GM10248 (cell line): Measurements from ENCODE around the gene KCNJ10.

Experiments used
- CTCF ChIA-PET: fragments of 300-600 bp; sonication (Branson Sonifier 250); formaldehyde crosslinking; extraction: SDS; loops from one replicate; lab custom pipeline; 2021; ENCODE audit warnings: antibody characterized with exemption; lab: Yijun Ruan, JAX
- POLR2A ChIA-PET: fragments of 350-650 bp; sonication (Branson Sonifier 250); formaldehyde crosslinking; extraction: SDS; loops from one replicate; lab custom pipeline; 2020; ENCODE audit warnings: antibody characterized with exemption; lab: Yijun Ruan, JAX
- DNase-seq: peaks from one replicate; pipeline ENCODE4 v3.0.0; 2012; ENCODE audit errors: extremely low spot score
- CTCF ChIP-seq: IDR thresholded peaks from 2 replicates; pipeline ENCODE4 v1.5.1; 2012; ENCODE audit warnings: mild to moderate bottlenecking, low read depth; ENCODE audit errors: extremely low read depth, missing control alignments, control extremely low read depth

Gene KCNJ10

DNA sequence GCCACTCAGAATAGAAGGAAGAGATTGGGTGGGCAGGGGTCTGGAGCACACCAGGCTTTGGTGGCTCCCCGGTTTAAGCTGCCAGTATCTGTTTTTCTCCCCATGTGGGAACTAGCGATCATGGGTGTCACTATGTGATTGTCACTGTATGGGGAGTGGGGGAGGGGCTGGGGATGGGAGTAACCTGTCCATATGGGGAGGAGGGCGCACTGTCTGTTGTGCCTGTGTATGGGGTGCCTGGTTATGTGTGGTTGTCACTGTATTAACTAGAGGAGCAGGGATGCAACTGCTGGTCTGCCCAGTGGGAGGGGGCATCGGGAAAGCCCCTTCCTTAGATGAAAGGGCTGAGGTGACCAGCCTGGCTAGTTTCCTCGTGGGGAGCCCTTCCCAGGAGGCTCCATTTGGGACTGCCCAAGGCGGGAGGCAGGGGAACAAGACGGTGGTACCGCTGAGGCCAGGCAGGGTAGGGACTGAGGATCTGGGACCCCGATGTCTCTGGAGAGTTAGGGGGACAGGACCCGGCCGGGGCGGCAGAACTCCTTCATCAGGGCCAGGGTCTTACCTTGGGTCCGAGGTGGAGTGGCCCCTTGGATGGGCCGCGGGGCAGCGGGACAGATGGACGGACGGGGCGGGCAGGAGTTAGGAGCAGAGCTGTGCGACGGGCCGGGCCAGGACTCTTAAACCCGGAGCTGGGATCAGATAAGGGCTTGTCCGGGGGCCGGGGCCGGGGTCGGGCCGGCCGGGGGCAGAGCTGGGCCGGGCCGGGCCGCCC lies at the start of gene KCNJ10:
TSS of gene KCNJ10 (minus strand) at position 701 of the 772 bp plus-strand sequence. CDS start 27,628 bp downstream, outside the sequence.
- no peak for DNase-seq
- CTCF ChIA-PET: interaction anchor here (3.5 to 45.2 kb wide), 3 partner anchors 8 to 24 kb away, joined by 16 to 983 read pairs (median 983); partner anchors contain the start of genes IGSF8, KCNJ10 and KCNJ9
- POLR2A ChIA-PET: no interaction called here
- no peak for TF ChIP-seq CTCF

DNA sequence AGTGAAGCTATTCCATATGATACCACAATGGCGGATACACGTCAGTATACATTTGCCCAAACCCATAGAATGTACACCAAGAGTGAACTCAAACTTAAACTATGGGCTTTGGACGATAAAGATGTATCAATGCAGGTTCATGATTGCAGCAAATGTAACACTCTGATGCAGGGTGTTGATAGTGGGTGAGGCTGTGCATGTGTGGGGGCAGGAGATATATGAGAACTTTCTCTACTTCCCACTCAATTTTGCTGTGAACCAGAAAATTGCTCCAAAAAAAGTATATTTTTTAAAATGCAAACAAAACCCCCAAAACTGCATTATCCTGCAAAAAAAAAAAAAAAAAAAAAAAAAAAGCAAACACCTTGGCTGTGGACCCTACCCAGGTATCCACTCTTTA lies 49.0 kb upstream of the KCNJ10 start:
- TF ChIP-seq CTCF: no peak
- ChIA-PET CTCF (interaction anchor here (0.9 to 1.8 kb wide), 3 partner anchors 14 to 73 kb away, joined by 3 to 5 read pairs (median 5); partner anchors contain the start of gene IGSF8), POLR2A (no interaction called here)
- no peak for DNase-seq

DNA sequence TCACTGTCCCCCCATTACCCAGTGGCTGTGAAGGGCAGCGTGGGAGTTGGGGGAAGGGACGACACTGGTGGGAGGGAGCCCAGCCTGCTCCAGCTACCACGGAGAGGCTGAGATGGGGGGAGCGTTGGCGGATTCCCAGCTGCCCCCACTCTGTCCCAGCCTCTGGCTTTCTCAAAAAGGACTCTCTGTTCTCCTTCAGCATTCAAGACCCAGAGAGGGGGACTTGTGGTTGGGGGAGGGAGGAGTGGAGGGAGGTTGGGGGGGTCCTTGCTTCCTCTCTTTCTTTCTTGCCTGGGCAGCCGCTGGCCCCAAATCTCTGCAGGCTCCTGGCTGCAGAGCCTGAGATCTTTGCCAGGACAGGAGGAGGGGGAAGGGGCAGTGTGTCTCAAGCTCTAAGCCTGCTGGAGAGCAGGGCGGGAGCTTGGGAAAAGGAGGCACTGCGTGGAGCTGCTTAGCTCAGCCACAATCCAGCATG lies 47.8 kb upstream of the KCNJ10 start:
- ChIA-PET CTCF (interaction anchor here (0.9 to 1.8 kb wide), 6 partner anchors 10 to 72 kb away, joined by 3 to 5 read pairs (median 4); no protein-coding TSS in a partner anchor), POLR2A (no interaction called here)
- no peak for DNase-seq
- no peak for TF ChIP-seq CTCF

DNA sequence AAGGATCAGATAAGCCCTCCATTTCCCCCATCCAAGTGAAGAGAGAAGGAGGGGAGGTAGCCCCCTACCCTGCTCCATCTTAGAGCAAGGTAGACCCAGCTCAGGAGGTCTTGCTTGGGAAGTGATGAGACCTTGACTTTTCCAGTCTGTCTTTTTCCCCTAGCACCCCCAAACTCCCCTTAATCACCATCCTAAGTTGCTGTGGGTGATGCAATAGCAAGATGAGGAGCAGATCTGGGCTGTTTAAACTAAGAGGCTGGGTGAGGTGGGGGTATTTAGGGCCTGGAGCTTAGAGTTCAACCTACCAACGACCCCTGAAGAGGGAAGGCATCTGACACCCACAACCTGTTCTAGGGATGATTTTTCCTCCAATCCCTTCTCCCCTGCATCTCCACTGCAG lies 47.3 kb upstream of the KCNJ10 start:
- POLR2A ChIA-PET: no interaction called here
- CTCF ChIA-PET: interaction anchor here (0.9 to 1.8 kb wide), 5 partner anchors 9 to 71 kb away, joined by 3 to 5 read pairs (median 3); no protein-coding TSS in a partner anchor

GRCh38 chr1:160116283-160117147 lies 46.6 kb upstream of the KCNJ10 start:
- CTCF ChIA-PET: interaction anchor here (0.9 to 1.8 kb wide), 5 partner anchors 9 to 71 kb away, joined by 3 to 5 read pairs (median 3); no protein-coding TSS in a partner anchor
- DNase-seq: no peak
- TF ChIP-seq CTCF: no peak
- POLR2A ChIA-PET: no interaction called here

More for the DNA sequence above, 47.3 kb upstream of the KCNJ10 start:
- no peak for DNase-seq
- no peak for TF ChIP-seq CTCF
